ENCODE results near the gene GPR63.

Gene GPR63

GRCh38 chr6:96821034-96821433 is 16.2 kb downstream of the GPR63 start:
- DNase-seq (ENCODE audit: low read depth) = no peak

DNA sequence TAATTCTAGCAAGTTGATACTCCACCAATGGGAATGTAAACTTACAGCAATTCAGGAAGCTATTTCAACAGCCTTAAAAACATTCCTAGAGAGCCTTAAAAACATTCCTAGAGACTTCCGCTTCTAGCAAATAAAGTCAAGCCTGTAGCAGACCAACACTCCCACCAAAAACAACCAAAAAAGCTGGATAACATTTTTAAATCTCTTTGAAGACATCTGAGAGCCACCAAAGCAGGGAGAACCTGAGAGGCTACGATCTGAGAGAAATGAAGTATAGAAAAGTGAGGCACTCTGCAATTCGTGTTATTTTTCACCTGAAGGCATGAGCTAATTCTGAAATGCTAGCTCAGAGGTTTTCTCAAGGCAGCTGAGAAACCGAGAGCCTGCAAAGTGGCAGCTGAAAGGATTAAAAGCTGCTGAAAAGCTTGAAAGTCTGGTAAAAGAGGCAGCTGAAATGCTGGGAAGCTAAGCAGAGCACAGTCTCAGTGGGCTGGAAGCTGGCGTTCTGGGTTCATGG is 20.9 kb downstream of the GPR63 start:
- DNase-seq (ENCODE audit: low read depth) = no peak

DNA sequence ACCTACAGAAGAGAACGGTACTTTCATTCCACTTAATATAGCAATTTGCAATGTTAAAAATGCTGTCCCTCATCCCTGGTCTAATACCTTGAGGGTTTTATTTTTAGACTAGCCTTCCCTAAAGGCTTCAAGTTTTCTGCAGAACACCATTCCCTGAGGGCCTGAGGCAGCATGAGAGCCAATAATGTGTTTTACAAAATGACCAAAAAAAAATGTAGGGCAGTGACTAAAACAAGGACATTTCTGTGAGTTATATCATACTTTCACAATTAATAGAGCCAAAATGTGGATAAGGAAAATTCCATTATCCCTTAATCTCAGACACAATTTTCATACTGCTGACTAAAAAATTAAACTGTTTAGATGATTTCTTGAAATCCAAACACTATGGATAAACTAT is 22.7 kb downstream of the GPR63 start:
- no peak for DNase-seq (ENCODE audit: low read depth)

GRCh38 chr6:96812077-96812703 is 25.1 kb downstream of the GPR63 start:
- DNase-seq (ENCODE audit: low read depth) = no peak

GRCh38 chr6:96811670-96812069 is 25.6 kb downstream of the GPR63 start:
- DNase-seq (ENCODE audit: low read depth) = no peak

- DNase-seq (ENCODE audit: low read depth) = no peak
Observed at GRCh38 chr6:96811136-96811535, 26.1 kb downstream of the GPR63 start.

DNA sequence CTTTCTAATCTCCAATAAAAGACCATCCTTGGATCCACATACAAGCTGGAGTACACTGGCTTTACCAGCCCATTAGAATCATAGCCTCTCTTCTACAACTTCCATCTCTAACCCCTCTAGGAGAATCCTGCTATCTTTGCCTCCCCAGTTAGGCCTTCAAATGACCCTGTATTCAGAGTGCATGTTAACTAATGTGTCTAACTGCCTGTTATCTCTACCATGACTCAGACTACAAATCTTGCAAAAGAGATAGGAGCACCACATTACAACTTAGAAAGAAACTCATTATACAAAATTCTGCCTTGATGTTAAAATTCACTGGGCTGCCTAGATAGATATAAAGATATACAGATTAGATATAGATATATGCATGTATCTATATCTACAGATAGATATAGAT is 28.2 kb downstream of the GPR63 start:
- no peak for DNase-seq (ENCODE audit: low read depth)

GRCh38 chr6:96803106-96803481 is 34.2 kb downstream of the GPR63 start:
- DNase-seq (ENCODE audit: low read depth) = no peak

DNA sequence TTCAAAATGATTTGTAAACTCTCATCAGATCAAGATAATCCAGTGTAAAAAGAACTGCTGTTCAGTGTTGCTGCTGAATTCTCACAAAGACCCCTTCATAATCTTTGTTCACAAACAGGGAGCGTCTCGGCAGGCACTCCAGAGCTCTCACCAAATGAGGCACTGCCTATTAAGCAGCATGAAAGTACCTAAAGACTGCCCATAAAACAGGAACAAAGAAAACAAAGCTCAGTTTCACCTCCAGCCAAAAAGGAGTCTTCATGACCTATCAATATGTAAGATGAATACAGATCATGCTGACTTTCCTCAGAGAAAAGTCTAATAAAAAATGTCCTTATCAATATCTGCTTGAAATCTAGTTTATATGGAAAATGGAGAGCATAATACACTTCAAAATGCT is 41.8 kb downstream of the GPR63 start:
- DNase-seq (ENCODE audit: low read depth) = no peak

DNA sequence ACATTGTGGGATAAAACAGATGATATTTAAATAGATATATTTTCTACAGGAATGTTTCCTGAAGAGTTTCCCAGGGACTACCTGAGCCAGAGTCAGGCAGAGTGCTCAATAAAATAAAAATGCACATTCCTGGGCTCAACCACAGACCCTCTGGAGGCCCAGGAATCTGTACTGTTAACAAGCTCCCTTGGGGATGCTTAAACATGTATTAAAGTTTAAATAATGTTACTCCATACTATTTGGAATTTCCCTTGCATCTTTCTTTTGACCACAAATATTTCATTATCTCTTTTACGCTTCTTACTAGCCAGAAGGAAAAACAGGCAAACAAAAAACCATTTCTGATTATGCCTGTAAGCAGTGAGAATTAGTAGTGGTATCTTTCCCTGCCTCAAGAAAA is 42.3 kb downstream of the GPR63 start:
- DNase-seq (ENCODE audit: low read depth) = no peak

GRCh38 chr6:96792561-96793190 is 44.6 kb downstream of the GPR63 start:
- no peak for DNase-seq (ENCODE audit: low read depth)

- no peak for DNase-seq (ENCODE audit: low read depth)
Observed at GRCh38 chr6:96789871-96790270, 47.4 kb downstream of the GPR63 start.

DNA sequence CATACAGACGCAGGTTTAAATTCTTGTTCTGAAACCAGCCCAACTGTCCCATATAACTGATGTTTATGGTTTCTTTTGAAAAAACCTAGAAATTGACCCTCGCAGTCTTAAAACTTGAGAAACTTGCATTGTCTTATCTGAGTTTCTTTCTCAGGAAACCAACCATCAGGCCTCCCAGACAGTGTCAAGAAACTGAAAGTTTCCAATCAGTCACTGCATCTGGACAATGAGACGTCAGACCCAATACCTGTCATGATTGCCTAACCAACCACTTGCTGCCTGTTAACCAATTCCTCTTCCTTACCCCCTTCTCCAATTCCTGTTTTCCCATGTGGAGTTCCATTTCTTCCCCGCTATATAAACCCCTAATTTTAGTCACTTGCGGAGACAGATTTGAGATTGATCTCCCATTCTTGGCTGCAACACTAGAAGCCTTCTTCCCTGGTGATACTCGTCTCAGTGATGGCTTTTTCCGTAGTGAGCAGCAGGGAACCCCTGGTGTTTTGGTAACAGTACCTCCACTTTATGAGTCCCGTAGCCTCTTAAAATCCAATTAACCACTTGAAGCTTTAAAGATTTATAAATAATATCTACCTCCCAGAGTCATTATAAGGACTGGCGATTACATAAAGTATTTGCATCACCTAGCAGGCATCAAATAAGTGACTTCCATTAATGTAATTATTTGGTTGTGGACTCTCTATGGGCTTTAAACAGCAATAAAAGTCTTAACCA is 49.3 kb downstream of the GPR63 start:
- no peak for DNase-seq (ENCODE audit: low read depth)

DNA sequence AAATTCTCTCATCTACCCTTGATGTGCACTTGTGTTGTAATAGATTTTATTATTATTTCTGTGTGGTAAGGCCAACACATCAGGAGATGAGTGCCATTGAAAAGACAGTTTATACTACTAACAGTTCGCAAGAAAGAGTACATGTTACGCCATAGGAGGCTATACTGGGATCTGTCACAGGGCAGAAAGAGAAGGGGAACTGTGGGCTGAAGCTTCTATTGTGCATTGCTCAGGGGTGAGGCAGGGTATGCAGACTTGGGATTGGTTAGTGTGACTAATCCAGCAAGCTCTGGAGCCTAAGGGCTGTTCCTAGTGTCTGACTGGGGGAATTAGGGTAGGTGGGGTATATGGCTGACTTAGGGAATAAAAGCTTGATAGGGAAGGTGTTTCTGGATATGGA is 50.9 kb downstream of the GPR63 start:
- no peak for DNase-seq (ENCODE audit: low read depth)

GRCh38 chr6:96784650-96785049 is 52.6 kb downstream of the GPR63 start:
- no peak for DNase-seq (ENCODE audit: low read depth)

GRCh38 chr6:96783307-96783706 is 54.0 kb downstream of the GPR63 start:
- no peak for DNase-seq (ENCODE audit: low read depth)

DNA sequence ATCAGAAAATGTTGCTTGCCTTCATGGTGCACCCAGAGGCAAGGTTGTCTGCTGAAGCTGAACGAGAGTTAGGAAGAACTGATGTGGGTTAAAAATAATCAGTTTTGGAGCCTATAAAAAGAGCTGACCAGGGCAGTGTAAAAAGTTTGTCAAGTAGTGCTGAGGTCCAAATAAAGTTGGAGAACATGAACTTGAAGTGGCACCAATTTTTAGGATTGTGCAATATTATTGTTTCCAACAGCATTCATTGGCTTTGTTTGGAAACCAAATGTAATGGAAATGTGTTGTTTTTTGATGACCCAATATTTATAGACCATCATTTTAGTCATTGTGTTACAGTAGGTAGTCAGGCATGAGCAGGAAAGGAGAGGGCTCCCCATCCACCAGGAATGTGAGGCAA is 55.7 kb downstream of the GPR63 start:
- no peak for DNase-seq (ENCODE audit: low read depth)

- no peak for DNase-seq (ENCODE audit: low read depth)
Observed at GRCh38 chr6:96777113-96777512, 60.2 kb downstream of the GPR63 start.

GRCh38 chr6:96775727-96776400 is 61.4 kb downstream of the GPR63 start:
- DNase-seq (ENCODE audit: low read depth) = no peak

DNA sequence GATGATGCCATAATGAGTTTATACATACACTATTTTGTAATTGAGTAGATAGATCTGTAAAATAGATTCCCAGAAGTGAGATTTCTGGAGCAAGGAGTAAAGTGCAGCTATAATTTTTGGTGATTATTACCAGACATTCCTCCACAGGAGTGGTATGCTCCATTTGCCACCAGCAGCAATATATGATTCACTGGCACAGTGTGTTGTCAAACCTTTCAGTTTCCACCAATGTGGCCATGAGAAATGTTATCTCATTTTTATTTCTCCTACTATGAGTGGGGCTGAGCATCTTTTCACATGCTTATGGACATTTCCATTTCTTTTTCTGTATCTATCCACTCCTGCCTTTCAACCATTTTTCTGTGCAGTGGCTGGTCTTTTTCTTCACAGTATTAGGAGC is 70.5 kb downstream of the GPR63 start:
- no peak for DNase-seq (ENCODE audit: low read depth)

- DNase-seq (ENCODE audit: low read depth) = no peak
Observed at GRCh38 chr6:96762599-96762998, 74.7 kb downstream of the GPR63 start.

GRCh38 chr6:96761794-96762193 is 75.5 kb downstream of the GPR63 start:
- DNase-seq (ENCODE audit: low read depth) = no peak

- DNase-seq (ENCODE audit: low read depth) = no peak
Observed at GRCh38 chr6:96760153-96760687, 77.1 kb downstream of the GPR63 start.

Measured in HS-5 (cell line).